ENCODE measurements around the gene ACHE.

- TF ChIP-seq CTCF (conservative IDR thresholded peaks at IDR 0.05; ENCODE audit: low read length) (no peak), EZH2phosphoT487 (IDR thresholded peaks at IDR 0.05; ENCODE audit: borderline replicate concordance, low read depth, low read length) (no peak)
These were observed 3.7 kb upstream of the ACHE start for GRCh38 chr7:100899432-100899831.

Measured in OCI-LY7 (cell line).